Parathyroid adenoma (tissue), 2 donors: ENCODE data around the gene DUSP7.
"Not testable (repeated sequence)": the region's sequence is repeated elsewhere in the genome, so short reads cannot be mapped to it uniquely, and the experiment has no call there.

Experiments
- H2AFZ ChIP-seq: fragments of 300-600 bp; sonication (generic); one replicate; pipeline ENCODE4 v1.7.0; 2017; ENCODE audit warnings: antibody characterized with exemption, mild to moderate bottlenecking
- H3K27ac ChIP-seq: fragments of 300-600 bp; sonication (generic); one replicate; pipeline ENCODE4 v1.7.0; 2017
- H3K27me3 ChIP-seq: fragments of 300-600 bp; sonication (generic); one replicate; pipeline ENCODE4 v1.7.0; 2017; ENCODE audit warnings: low read length; ENCODE audit not compliant: control insufficient read depth, insufficient read depth
- H3K36me3 ChIP-seq: fragments of 300-600 bp; sonication (generic); one replicate; pipeline ENCODE4 v1.7.0; 2017; ENCODE audit warnings: low read length; ENCODE audit not compliant: control insufficient read depth, insufficient read depth
- H3K4me1 ChIP-seq: fragments of 300-600 bp; sonication (generic); one replicate; pipeline ENCODE4 v1.7.0; 2017; ENCODE audit warnings: control low read depth
- H3K4me2 ChIP-seq: fragments of 300-600 bp; sonication (generic); one replicate; pipeline ENCODE4 v1.7.0; 2017; ENCODE audit warnings: low read length
- H3K4me3 ChIP-seq: fragments of 300-600 bp; sonication (generic); one replicate; pipeline ENCODE4 v1.7.0; 2017; ENCODE audit warnings: low read depth, low read length
- H3K79me2 ChIP-seq: fragments of 300-600 bp; sonication (generic); one replicate; pipeline ENCODE4 v1.7.0; 2017; ENCODE audit warnings: control low read depth
- H3K9ac ChIP-seq: fragments of 300-600 bp; sonication (generic); one replicate; pipeline ENCODE4 v1.7.0; 2017; ENCODE audit warnings: mild to moderate bottlenecking
- H3K9me3 ChIP-seq: fragments of 300-600 bp; sonication (generic); one replicate; pipeline ENCODE4 v1.7.0; 2017; ENCODE audit warnings: low read length; ENCODE audit not compliant: control insufficient read depth
- CTCF ChIP-seq: fragments of 300-600 bp; sonication (generic); IDR thresholded peaks from one replicate; pipeline ENCODE4 v1.7.0; 2017; ENCODE audit warnings: antibody characterized with exemption, mild to moderate bottlenecking
- donor health status: primary hyperparathyroidism.

DUSP7 gene

GRCh38 chr3:52036829-52037228, 19.5 kb downstream of the DUSP7 start:
- no peak overlapping the region for H3K9ac ChIP-seq
- no peak overlapping the region for H3K4me2 ChIP-seq
- H3K27me3 ChIP-seq: no peaks in the 10 kb centered on the region
- TF ChIP-seq CTCF: no peak
- no peaks in the 10 kb centered on the region for H3K9me3 ChIP-seq
- H2AFZ ChIP-seq: no peak overlapping the region
- H3K27ac ChIP-seq: no peak overlapping the region
- no peaks in the 10 kb centered on the region for H3K79me2 ChIP-seq
- H3K36me3 ChIP-seq: no peaks in the 10 kb centered on the region
- H3K4me1 ChIP-seq: no peaks in the 10 kb centered on the region
- no peak overlapping the region for H3K4me3 ChIP-seq

- no peak for TF ChIP-seq CTCF
- Histone ChIP-seq H3K9me3 (no peaks in the 10 kb centered on the region), H3K4me2 (no peak overlapping the region), H3K27me3 (no peaks in the 10 kb centered on the region), H2AFZ (no peak overlapping the region), H3K9ac (no peak overlapping the region), H3K4me3 (no peak overlapping the region), H3K79me2 (no peaks in the 10 kb centered on the region), H3K27ac (no peak overlapping the region), H3K36me3 (no peaks in the 10 kb centered on the region), H3K4me1 (no peaks in the 10 kb centered on the region)
Measured at GRCh38 chr3:52036222-52036694, 20.1 kb downstream of the DUSP7 start.

- no peak for TF ChIP-seq CTCF
- H3K27ac ChIP-seq: no peak overlapping the region
Measured at GRCh38 chr3:52034651-52035050, 21.7 kb downstream of the DUSP7 start.

GRCh38 chr3:52034212-52034611, 22.2 kb downstream of the DUSP7 start:
- no peak for TF ChIP-seq CTCF
- no peaks in the 10 kb centered on the region for H3K36me3 ChIP-seq
- H3K4me2 ChIP-seq: no peak overlapping the region
- H3K9me3 ChIP-seq: no peaks in the 10 kb centered on the region
- H3K27me3 ChIP-seq: no peaks in the 10 kb centered on the region
- no peaks in the 10 kb centered on the region for H3K79me2 ChIP-seq
- no peak overlapping the region for H3K9ac ChIP-seq
- no peak overlapping the region for H2AFZ ChIP-seq
- H3K4me1 ChIP-seq: no peaks in the 10 kb centered on the region
- no peak overlapping the region for H3K4me3 ChIP-seq
- H3K27ac ChIP-seq: no peak overlapping the region

More at GRCh38 chr3:52034651-52035050, 21.7 kb downstream of the DUSP7 start:
- H3K9ac ChIP-seq: no peak overlapping the region
- no peak overlapping the region for H3K4me3 ChIP-seq
- H3K79me2 ChIP-seq: no peaks in the 10 kb centered on the region
- no peak overlapping the region for H3K4me2 ChIP-seq
- H3K4me1 ChIP-seq: no peaks in the 10 kb centered on the region
- H3K27me3 ChIP-seq: no peaks in the 10 kb centered on the region
- H3K36me3 ChIP-seq: no peaks in the 10 kb centered on the region
- no peaks in the 10 kb centered on the region for H3K9me3 ChIP-seq
- H2AFZ ChIP-seq: no peak overlapping the region

- not testable (repeated sequence) for H3K79me2 ChIP-seq, H3K27me3 ChIP-seq, H3K4me2 ChIP-seq, H2AFZ ChIP-seq, H3K27ac ChIP-seq, H3K4me1 ChIP-seq, H3K36me3 ChIP-seq, H3K4me3 ChIP-seq, H3K9me3 ChIP-seq, H3K9ac ChIP-seq
Measured at GRCh38 chr3:52033748-52034147, 22.6 kb downstream of the DUSP7 start.
